Aorta (tissue), 5 donors: ENCODE results near the gene RELB. TPM values are rescaled to one million over a fixed set of nuclear protein-coding genes. Genes with fewer than 3 reads are reported as not detected.

Experiments used
- ATAC-seq: fragments of 200-7000 bp; cut with Tn5 transposase; one replicate; pipeline ENCODE4 v1.9.1; 2022; ENCODE audit warnings: moderate library complexity; ENCODE audit not compliant: low FRiP score
- DNase-seq, 2 donors: peaks; one replicate each; pipeline ENCODE4 v3.0.0-alpha.2; 2020
- H3K27ac ChIP-seq, 2 donors: one replicate each; pipeline ENCODE4 v1.5.1; 2013; ENCODE audit warnings: low read length in 2 of 2, mild to moderate bottlenecking in 2 of 2, moderate library complexity in 2 of 2, control low read depth in 1 of 2, inconsistent platforms in 1 of 2, low read depth in 1 of 2
- H3K27me3 ChIP-seq, 2 donors: one replicate each; pipeline ENCODE4 v1.6.1; 2013; ENCODE audit warnings: control low read depth in 1 of 2, low read length in 1 of 2, mild to moderate bottlenecking in 1 of 2, moderate library complexity in 1 of 2; ENCODE audit not compliant: insufficient read depth in 2 of 2, control insufficient read depth in 1 of 2
- H3K36me3 ChIP-seq, 2 donors: one replicate each; pipeline ENCODE4 v1.6.1; 2013; ENCODE audit warnings: control low read depth in 1 of 2, low read length in 1 of 2, mild to moderate bottlenecking in 1 of 2; ENCODE audit not compliant: insufficient read depth in 2 of 2, control insufficient read depth in 1 of 2
- H3K4me1 ChIP-seq, 2 donors: one replicate each; pipeline ENCODE4 v1.6.1; 2013; ENCODE audit warnings: low read length in 2 of 2, control low read depth in 1 of 2, mild to moderate bottlenecking in 1 of 2, moderate library complexity in 1 of 2; ENCODE audit not compliant: insufficient read depth in 2 of 2, control insufficient read depth in 1 of 2
- H3K4me3 ChIP-seq, 2 donors: one replicate each; pipeline ENCODE4 v1.5.1; 2013; ENCODE audit warnings: low read length in 2 of 2, control low read depth in 1 of 2, mild to moderate bottlenecking in 1 of 2
- H3K9me3 ChIP-seq: one replicate; pipeline ENCODE4 v1.6.1; 2013; ENCODE audit warnings: mild to moderate bottlenecking, low read length; ENCODE audit not compliant: control insufficient read depth
- WGBS, 2 donors: extraction: QIAGEN DNeasy Blood & Tissue Kit; methylation state at CpG; one replicate each; pipeline ENCODE4 v1.1.7; 2013; 5-methylcytosine and 5-hydroxymethylcytosine counted together
- intact Hi-C, 2 donors: fragments of 100-400 bp; cut with DNase I; formaldehyde crosslinking; loops; one replicate each; pipeline versions ENCODE4 v1.14.2 to v1.15.0; 2022
- polyA plus RNA-seq, 2 donors: library from polyadenylated mRNA; stranded (reverse); fragments of 200-250 nt; gene quantifications; one replicate each; pipeline ENCODE4 v1.2.3, GENCODE V29; 2013
- total RNA-seq, 2 donors: library from RNA; stranded (reverse); fragmentation: NEBNext Ultra II Directional; extraction: Animal tissue kit (Norgen Biotek cat#: 25700); gene quantifications; one replicate each; pipeline ENCODE4 v1.2.1, GENCODE V29; 2021
- donor health status: healthy with polysubstance abuse.
- donor health status: Bipolar disorder and iron deficiency.
- donor health status: DM: no; HTN: no; CAD: no.
- donor health status: DM: no; HTN: no; CAD: no.
- donor health status: DM: yes; HTN: yes; CAD: no.

The RELB gene
- total and polyA plus RNA-seq, 4 donors: 7.0 to 30.0 (median 15.4) TPM

GRCh38 chr19:45057444-45057843 is 56.2 kb downstream of the RELB start:
- no peak for ATAC-seq
- no peaks in the 10 kb centered on the region for H3K27me3 ChIP-seq
- no peak overlapping the region for H3K4me3 ChIP-seq
- H3K9me3 ChIP-seq: no peaks in the 10 kb centered on the region
- no peaks in the 10 kb centered on the region for H3K4me1 ChIP-seq
- no peak for DNase-seq
- no peak overlapping the region for H3K27ac ChIP-seq
- 84 to 91% methylated on average over 7 to 9 of the region's 9 CpGs for WGBS, 2 donors
- H3K36me3 ChIP-seq: peaks cover 7 to 17% of the 10 kb centered on the region in 2 donors
- intact Hi-C loops: no loop called here

- H3K4me3 ChIP-seq: no peak overlapping the region
- intact Hi-C loops: no loop called here
- H3K4me1 ChIP-seq: no peaks in the 10 kb centered on the region
- WGBS, 2 donors: 83 to 85% methylated on average over 14 of the region's 14 CpGs
- no peak for DNase-seq
- H3K9me3 ChIP-seq: no peaks in the 10 kb centered on the region
- H3K36me3 ChIP-seq: peaks cover 5 to 16% of the 10 kb centered on the region in 2 donors
- H3K27me3 ChIP-seq: no peaks in the 10 kb centered on the region
- ATAC-seq: no peak
- no peak overlapping the region for H3K27ac ChIP-seq
Measured at GRCh38 chr19:45058622-45059159, 57.4 kb downstream of the RELB start.

GRCh38 chr19:45059258-45059965 is 58.1 kb downstream of the RELB start:
- peaks cover 9 to 18% of the 10 kb centered on the region in 2 donors for H3K36me3 ChIP-seq
- DNase-seq (peak in 1 of 2 donors; percentile 77), ATAC-seq (peak; percentile 67)
- no peaks in the 10 kb centered on the region for H3K27me3 ChIP-seq
- no peak overlapping the region for H3K4me3 ChIP-seq
- no peaks in the 10 kb centered on the region for H3K4me1 ChIP-seq
- H3K9me3 ChIP-seq: no peaks in the 10 kb centered on the region
- intact Hi-C loops: no loop called here
- WGBS, 2 donors: 56 to 57% methylated on average over 16 of the region's 16 CpGs
- no peak overlapping the region for H3K27ac ChIP-seq

- no peaks in the 10 kb centered on the region for H3K4me1 ChIP-seq
- DNase-seq (no peak), ATAC-seq (no peak)
- H3K36me3 ChIP-seq: peaks cover 5 to 18% of the 10 kb centered on the region in 2 donors
- no peak overlapping the region for H3K4me3 ChIP-seq
- 93 to 95% methylated on average over 4 of the region's 4 CpGs for WGBS, 2 donors
- no peaks in the 10 kb centered on the region for H3K9me3 ChIP-seq
- no peaks in the 10 kb centered on the region for H3K27me3 ChIP-seq
- intact Hi-C loops: no loop called here
- no peak overlapping the region for H3K27ac ChIP-seq
Measured at GRCh38 chr19:45061965-45062364, 60.7 kb downstream of the RELB start.

GRCh38 chr19:45063851-45064801 is 62.9 kb downstream of the RELB start:
- WGBS, 2 donors: 96% methylated on average over 70 to 85 of the region's 85 CpGs
- Histone ChIP-seq H3K27me3 (no peaks in the 10 kb centered on the region), H3K36me3 (peaks cover 6 to 12% of the 10 kb centered on the region in 2 donors), H3K4me1 (no peaks in the 10 kb centered on the region), H3K4me3 (no peak overlapping the region), H3K9me3 (no peaks in the 10 kb centered on the region), H3K27ac (no peak overlapping the region)
- no peak for DNase-seq
- ATAC-seq: no peak
- intact Hi-C loops: no loop called here

- ATAC-seq: no peak
- H3K36me3 ChIP-seq: peaks cover 8 to 14% of the 10 kb centered on the region in 2 donors
- no peaks in the 10 kb centered on the region for H3K9me3 ChIP-seq
- intact Hi-C loops: no loop called here
- 90 to 91% methylated on average over 34 to 38 of the region's 38 CpGs for WGBS, 2 donors
- DNase-seq: no peak
- no peak overlapping the region for H3K4me3 ChIP-seq
- no peaks in the 10 kb centered on the region for H3K27me3 ChIP-seq
- H3K4me1 ChIP-seq: no peaks in the 10 kb centered on the region
- H3K27ac ChIP-seq: no peak overlapping the region
Measured at GRCh38 chr19:45066921-45067661, 65.8 kb downstream of the RELB start.

GRCh38 chr19:45068041-45068440 is 66.8 kb downstream of the RELB start:
- Histone ChIP-seq H3K4me1 (no peaks in the 10 kb centered on the region), H3K4me3 (no peak overlapping the region), H3K9me3 (no peaks in the 10 kb centered on the region), H3K27ac (no peak overlapping the region), H3K27me3 (no peaks in the 10 kb centered on the region), H3K36me3 (peaks cover 8 to 14% of the 10 kb centered on the region in 2 donors)
- DNase-seq (no peak), ATAC-seq (no peak)
- WGBS, 2 donors: 76 to 81% methylated on average over 6 to 10 of the region's 10 CpGs
- intact Hi-C loops: no loop called here

GRCh38 chr19:45069056-45069455 is 67.8 kb downstream of the RELB start:
- no peaks in the 10 kb centered on the region for H3K4me1 ChIP-seq
- no peaks in the 10 kb centered on the region for H3K27me3 ChIP-seq
- no peak for ATAC-seq
- H3K9me3 ChIP-seq: no peaks in the 10 kb centered on the region
- intact Hi-C loops: no loop called here
- DNase-seq: no peak
- H3K36me3 ChIP-seq: peaks cover 8 to 13% of the 10 kb centered on the region in 2 donors
- H3K27ac ChIP-seq: no peak overlapping the region
- WGBS, 2 donors: 69 to 74% methylated on average over 13 of the region's 13 CpGs
- H3K4me3 ChIP-seq: no peak overlapping the region
